HG03139 (cell line): Measurements from ENCODE around the gene CHEK1.
"Not testable (repeated sequence)": the region's sequence is repeated elsewhere in the genome, so short reads cannot be mapped to it uniquely, and the experiment has no call there.

Experiments used
- ATAC-seq: cut with Tn5 transposase; IDR thresholded peaks from one replicate; pipeline ENCODE4 v1.9.1; 2021; ENCODE audit not compliant: unreplicated experiment

Gene CHEK1

DNA sequence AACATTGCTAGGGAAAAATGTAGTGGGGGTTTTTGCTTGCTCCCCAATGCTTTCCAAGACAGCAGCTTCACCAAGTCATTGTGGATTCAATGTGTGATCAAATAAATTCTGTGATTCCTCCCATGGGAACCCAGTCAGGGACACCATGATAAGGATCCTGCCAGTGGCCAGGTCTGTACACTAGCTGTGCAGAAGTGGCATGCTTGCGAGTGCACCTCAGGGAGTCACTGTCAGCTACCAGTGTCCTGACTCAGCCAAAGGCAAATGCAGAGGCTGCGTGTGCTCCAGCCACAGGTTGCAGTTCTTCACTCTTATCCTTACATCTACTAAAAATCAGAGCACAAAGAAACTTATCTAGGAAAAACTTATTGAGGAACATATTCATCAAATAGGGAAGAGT lies 65.0 kb downstream of the CHEK1 start:
- no peak for ATAC-seq

DNA sequence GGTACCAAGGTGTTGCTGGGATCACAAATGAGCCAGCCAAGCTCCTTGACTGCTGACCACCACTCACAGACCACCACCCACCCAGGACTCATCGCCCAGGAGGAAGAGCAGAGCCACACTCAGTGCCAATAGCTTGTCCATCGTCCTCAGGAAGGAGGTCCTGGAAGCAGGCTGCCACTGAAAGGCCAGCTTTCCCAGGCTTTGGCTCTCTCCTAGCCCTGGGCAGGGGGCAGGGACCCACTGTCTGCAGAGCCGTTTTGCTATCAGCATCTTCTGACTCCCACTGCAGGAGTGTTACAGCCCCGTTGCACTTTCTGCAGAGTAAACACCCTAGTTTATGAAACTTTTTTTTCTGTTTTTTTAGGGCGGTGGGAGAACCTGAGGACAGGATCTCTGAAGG lies 67.9 kb downstream of the CHEK1 start:
- no peak for ATAC-seq

DNA sequence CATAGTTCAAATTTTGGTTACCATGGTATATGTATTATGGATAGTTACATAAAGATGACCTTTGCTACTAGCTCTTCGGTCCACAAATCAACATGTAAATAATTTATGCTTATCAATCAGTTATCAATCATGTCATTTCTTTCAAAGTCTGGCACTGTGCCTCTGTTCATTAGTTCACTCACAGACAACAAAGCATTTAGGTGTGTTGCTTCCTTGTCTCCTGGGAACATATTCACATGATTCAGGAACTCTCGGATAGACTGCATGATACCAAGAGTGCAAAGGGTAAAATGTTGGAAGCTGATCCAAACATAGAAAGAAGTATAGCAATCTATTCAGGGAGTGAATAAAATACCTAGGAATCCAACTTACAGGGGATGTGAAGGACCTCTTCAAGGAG lies 70.0 kb downstream of the CHEK1 start:
- no peak for ATAC-seq

GRCh38 chr11:125701018-125701610 lies 76.2 kb downstream of the CHEK1 start:
- no peak for ATAC-seq

- ATAC-seq: no peak
These were observed 77.1 kb downstream of the CHEK1 start for GRCh38 chr11:125701858-125702621.

DNA sequence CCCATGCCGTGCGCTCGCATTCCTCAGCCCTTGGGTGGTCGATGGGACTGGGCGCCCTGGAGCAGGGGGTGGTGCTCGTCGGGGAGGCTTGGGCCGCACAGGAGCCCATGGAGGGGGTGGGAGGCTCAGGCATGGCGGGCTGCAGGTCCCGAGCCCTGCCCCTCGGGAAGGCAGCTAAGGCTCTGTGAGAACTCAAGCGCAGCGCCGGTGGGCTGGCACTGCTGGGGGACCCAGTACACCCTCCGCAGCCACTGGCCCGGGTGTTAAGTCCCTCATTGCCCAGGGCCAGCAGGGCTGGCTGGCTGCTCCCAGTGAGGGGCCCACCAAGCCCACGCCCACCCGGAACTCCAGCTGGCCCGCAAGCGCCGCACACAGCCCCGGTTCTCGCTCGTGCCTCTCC lies 79.7 kb downstream of the CHEK1 start:
- ATAC-seq: not testable (repeated sequence)

GRCh38 chr11:125720781-125721180 lies 95.8 kb downstream of the CHEK1 start:
- ATAC-seq: no peak

DNA sequence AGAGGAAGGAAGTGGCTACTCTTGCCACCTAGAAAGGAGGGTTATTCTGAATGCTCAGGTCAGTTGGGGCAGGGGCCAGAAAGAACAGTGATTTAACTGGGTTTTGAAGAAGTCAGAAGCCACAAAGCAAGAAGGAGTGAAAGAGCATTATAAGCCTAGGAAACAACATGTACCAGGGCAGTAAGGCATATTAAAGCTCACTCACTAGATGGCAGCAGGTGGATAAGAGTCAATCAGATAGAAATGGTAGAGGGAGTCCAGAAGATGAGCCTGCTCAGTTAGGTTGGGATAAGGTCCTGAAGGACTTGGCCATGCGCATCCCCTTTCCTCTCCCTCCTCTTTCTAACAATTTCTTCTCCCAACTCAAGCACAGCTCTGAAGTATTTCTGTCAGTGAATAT lies 99.2 kb downstream of the CHEK1 start:
- ATAC-seq: no peak
